Dermis microvascular lymphatic vessel endothelial cell (primary cell): Measurements from ENCODE around the gene NOL9. TPM values are rescaled to one million over a fixed set of nuclear protein-coding genes. Genes with fewer than 3 reads are reported as not detected.
A peak's percentile ranks its signal among the peaks of the same experiment; 100 is the strongest.
"Not testable (repeated sequence)": the region's sequence is repeated elsewhere in the genome, so short reads cannot be mapped to it uniquely, and the experiment has no call there.

Source experiments
- DNase-seq, 2 donors: peaks; one replicate each; pipeline versions ENCODE4 v3.0.0 to v3.0.0-alpha.2; 2010; ENCODE audit warnings: low read depth in 2 of 2
- total RNA-seq: library from RNA; depleted of rRNA; stranded (reverse); fragments of >200 nt; gene quantifications from 2 replicates; pipeline ENCODE4 v1.2.1, GENCODE V29; 2014

Gene NOL9
- total RNA-seq, 1 donor from 2014 or later = 17.7 TPM

DNA sequence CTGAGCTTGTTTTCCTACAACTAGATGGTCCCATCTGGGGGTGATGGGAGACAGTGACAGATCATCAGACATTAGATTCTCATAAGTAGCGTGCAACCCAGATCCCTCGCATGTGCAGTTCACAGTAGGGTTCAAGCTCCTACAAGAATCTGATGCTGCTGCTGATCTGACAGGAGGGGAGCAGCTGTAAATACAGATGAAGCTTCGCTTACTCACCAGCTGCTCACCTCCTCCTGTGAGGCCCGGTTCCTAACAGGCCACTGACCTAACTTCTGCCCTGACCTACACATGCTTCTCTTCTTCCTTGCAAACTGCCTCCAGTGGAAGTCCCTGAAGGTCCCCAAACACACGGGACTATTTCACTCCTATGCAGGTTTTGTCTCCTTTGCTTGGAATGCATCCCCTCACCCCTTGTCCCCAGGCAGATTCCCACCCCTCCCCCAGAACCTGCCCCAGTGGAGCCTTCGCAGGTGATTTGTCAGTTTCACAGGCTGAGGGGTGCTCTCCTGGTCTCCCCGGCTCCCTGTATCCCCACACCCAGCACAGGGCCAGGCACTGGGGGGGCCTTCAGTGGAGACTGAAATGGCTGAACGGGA, 19.8 kb upstream of the NOL9 start:
- DNase-seq = no peak

DNA sequence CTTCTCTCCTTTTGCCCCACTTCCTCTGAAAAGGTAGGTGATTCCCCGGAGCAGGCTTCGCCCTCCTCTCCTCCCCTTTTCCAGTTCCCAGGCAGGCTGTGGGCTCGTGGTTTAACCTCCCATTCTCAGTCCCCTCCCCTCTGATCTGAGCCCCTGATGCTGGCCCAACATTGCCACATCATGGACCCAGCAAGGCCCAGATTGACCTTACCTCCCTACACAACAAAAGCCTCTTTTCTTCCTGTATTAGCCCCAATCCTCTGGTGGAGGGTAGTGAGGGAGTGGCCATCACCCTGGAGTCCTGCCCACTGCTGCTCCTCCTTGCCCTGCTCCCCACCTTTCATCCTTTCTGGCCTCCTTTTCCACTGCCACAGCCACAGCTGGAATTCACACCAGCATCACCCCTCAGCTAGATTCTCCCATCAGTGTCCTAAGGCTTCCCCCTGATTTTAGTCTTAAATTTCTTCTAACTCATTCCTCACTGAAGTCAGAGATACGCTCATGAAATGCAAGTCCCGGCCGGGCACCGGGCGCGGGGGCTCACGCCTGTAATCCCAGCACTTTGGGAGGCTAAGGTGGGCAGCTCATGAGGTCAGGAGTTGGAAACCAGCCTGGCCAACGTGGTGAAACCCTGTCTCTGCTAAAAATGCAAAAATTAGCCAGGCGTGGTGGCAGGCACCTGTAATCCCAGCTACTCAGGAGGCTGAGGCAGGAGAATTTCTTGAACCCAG, 18.5 kb upstream of the NOL9 start:
- no peak for DNase-seq

DNA sequence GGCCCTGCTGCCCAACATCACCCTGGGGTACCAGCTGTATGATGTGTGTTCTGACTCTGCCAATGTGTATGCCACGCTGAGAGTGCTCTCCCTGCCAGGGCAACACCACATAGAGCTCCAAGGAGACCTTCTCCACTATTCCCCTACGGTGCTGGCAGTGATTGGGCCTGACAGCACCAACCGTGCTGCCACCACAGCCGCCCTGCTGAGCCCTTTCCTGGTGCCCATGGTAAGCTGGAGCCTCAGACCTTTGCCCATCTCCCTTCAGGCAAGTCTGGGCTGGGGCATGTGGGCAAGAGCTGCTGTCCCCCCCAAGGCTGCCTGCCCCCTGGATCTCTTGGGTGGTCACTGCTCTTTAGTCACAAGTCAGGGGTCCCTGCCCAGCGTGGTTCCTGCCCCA, 16.7 kb upstream of the NOL9 start:
- no peak for DNase-seq

DNA sequence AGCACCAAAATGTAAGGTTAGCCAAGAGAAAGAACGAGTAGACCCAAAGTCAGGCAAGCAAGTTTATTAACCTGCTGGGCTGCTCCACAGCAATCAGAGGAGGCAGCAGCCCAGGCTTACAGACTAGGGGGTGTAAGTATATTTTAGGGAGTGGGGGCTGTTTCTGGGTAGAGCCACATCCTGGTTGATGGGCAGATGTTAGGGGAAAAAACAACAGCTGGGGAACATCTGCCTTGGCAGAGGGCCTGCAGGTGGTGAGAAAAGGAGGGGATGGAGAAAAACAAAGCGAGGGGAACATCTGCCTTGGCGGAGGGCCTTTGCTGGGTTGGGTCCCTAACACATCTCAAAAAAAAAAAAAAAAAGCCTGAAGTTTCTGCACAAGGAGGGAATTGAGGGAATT, 15.8 kb upstream of the NOL9 start:
- DNase-seq = no peak

DNA sequence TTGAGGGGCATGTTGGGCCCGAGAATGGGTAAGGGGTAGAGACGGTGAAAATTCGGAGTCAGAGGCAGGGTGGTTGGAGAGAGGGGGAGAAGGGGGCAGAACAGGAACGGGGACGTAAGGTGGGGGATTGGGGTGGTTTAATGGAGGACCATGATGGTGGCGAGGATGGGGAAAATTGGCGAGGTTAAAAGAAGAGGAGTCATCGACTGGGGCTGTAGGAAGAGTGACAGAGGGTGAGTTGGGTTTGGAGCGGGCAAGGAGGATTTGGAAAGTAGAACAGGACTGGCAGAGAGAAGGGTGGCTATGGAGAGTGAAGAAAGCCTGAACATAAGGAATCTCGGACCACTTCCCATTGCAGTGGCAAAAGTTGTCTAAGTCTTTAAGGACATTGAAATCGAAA, 14.7 kb upstream of the NOL9 start:
- DNase-seq = no peak

DNA sequence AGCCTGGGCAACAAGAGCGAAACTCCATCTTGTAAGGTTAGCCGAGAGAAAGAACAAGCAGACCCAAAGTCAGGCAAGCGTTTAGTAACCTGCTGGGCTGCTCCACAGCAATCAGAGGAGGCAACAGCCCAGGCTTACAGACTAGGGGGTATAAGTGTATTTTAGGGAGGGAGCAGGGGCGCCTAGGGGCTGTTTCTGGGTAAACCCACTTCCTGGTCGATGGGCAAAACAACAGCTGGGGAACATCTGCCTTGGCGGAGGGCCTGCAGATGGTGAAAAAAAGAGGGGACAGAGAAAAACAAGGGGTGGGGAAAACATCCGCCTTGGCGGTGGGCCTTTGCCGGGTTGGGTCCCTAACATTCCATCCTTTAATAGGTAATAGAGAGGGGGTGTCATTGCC, 6.0 kb upstream of the NOL9 start:
- no peak for DNase-seq

DNA sequence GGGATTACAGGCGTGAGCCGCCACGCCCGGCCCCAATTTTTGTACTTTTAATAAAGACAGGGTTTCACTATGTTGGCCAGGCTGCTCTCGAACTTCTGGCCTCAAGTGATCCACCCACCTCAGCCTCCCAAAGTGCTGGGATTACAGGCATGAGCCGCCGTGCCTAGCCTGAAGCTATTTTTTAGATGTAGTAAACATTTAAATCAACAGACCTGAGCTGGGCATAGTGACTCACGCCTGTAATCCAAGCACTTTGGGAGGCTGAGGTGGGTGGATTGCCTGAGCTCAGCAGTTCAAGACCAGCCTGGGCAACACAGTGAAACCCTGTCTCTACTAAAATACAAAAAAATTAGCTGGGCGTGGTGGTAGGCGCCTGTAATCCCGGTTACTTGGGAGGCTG, 4.8 kb upstream of the NOL9 start:
- DNase-seq = not testable (repeated sequence)

DNA sequence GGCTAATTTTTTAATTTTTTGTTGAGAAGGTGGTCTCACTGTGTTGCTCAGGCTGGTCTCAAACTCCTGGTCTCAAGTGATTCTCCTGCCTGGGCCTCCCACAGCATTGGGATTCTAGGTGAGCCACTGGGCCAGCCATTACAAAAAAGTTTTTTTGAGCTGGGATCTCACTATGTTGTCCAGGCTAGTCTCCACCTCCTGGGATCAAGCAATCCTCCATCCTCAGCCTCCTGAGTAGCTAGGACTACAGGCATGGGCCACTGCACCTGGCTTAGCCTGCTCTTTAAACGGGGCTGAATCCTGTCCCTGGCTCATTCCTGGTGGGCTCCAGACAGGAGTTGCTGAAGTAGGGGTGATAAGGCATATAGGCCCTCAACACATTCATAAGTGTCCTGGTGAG, 3.3 kb upstream of the NOL9 start:
- no peak for DNase-seq

DNA sequence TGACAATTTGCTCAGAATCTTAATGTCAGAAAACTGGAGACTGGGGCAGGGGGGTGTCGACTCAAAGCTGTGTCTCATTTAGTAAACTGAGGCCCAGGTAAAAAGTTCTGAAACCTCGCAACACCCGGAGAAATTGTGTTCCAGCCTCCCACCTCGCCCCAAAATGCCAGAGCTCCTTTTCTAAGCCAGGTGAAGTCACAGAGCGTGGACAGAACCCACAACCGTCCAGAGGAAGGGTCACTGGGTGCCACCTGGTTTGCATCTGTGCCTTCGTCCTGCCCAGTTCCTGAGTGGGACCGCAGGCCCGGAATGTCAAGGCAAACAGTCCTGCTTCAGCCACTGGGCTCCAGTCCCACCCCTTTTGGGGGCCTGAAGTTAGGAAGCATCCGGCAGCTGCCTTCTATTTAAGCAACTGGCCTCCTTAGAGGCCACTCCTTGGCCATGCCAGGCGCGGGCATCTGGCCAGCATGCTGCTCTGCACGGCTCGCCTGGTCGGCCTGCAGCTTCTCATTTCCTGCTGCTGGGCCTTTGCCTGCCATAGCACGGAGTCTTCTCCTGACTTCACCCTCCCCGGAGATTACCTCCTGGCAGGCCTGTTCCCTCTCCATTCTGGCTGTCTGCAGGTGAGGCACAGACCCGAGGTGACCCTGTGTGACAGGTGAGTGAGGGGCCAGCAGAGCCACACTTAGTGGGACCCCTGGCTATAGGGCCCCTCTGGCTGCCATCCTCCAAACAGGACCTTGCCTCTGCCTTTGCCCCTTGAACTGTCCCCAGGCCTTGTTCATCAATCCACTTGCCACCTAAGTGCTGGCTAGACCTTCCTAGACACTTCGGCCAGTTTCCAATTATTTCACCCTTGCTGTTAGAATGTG, 830 bp upstream of the NOL9 start, which contains the start of gene TAS1R1:
Gene TAS1R1 (plus strand): TSS at position 401 of the 872 bp plus-strand sequence. CDS start 67 bp downstream, at position 468.
- DNase-seq = no peak

DNA sequence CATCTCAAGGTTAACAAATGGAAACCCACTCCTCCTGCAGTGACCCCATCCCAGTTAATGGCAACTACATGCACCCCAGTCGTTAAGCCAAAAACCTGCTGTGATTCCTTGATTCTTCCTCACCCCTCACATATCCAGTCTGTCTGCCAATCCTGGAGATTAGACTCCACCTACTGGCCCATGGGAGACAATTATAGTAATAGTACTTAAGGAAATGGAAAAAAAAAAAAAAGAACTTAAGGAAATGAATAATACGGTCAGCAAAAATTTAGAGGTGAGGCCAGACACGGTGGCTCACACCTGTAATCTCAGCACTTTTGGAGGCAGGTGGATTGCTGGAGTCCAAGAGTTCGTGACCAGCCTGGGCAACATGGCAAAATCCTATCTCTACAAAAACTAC, 7.0 kb downstream of the NOL9 start:
- peak in 1 of 2 donors; percentile 60 for DNase-seq

DNA sequence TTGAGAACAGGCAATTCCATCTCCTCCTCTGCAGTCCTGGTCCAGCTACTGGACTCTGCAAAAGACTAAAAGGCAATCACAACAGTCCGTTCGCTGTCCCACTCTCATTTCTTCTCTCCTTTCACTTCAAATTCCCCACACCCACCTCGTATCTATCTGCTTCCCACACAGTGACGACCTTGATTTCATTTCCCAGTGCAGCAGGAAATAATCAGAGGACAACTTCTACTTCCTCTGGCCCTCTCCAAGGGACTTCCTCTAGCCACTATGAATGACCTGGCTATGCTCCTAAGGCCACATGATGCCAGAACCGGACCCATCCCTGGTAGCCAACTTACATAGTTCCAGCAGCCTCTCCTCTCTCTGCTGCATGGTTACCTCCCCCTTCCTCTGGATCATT, 8.0 kb downstream of the NOL9 start:
- peak; percentile 12 to 68 for DNase-seq

DNA sequence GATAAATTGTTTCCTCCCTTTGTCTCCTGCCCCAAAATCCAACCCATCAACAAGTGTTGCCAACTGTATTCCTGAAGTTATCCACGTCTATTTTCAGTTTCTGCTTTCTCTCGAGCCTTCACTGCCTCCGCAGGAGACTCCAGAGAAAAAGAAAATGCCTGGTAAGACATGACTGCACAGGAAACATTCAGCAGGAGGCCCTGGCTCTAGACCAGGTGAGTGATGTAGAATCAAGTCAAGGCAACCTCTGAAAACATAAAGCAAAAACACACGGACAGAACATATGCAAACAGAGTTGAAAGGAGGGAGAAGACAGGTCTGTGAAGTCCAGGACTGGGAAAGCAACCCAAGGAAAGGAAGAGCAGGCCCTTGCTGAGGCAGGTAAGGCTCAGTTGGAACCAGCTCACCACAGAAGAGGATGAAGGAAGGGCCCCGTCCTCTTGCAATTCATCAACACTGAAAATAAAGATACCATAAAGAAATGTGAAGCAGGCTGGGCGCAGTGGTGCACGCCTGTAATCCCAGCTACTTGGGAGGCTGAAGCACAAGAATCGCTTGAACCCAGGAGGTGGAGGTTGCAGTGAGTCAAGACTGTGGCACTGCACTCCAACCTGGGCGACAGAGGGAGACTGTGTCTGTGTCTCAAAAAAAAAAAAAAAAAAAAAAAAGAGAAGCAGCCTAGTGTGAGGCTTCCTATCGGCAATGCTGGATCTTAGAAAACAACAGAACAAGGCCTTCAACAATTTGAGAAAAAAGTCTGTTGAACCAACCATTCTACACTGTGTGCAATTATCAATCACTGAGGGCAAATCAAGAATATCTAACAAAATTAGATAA, 8.8 kb downstream of the NOL9 start:
- DNase-seq = peak in 1 of 2 donors; percentile 45

DNA sequence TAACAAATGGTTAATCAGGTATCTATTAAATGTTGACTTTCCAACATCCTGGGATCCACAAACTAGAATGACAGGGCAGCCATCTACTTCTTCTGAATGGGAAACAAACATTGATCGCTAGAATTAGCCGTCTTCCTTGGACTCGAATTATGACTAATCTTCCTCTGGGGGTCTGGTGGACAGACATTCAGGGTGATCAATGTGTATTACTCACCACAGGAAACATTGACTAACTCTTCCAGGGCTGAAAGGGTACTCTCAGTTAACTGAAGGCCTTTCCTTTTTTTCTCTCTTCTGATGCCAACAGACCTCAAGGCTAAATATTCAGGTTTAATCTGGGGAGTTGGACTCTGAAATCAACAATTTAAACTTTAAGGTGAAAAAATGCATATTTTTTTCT, 9.5 kb downstream of the NOL9 start:
- DNase-seq = peak; percentile 35 to 87

DNA sequence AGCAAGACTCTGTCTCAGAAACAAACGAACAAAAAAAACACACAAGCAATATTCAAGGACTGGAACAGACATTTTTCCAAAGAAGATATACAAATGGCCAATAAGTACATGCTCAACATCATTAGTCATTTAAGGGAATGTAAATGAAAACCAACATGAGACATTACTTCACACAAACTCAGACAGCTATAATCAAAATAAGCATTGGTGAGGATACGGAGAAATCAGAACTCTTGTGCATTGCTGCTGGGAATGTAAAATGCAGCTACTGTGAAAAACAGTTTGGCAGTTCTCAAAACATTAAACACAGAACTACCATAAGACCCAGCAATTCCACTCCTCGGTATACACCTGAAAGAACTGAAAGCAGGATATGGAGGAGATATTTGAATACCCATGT, 15.4 kb downstream of the NOL9 start:
- DNase-seq = no peak

DNA sequence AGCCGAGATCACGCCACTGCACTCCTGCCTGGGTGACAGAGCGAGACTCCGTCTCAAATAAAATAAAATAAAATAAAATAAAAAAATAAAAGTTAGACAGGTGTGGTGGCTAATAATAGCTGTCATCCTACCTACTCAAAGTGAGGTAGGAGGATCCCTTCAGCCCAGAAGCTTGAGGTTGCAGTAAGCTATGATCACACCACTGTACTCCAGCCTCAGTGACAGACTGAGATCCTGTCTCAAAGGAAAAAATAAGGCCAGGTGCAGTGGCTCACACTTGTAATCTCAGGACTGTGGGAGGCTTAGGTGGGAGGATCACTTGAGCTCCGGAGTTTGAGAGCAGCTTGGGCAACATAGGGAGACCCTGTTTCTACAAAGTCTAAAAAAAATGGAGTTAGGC, 18.0 kb downstream of the NOL9 start:
- DNase-seq = no peak

DNA sequence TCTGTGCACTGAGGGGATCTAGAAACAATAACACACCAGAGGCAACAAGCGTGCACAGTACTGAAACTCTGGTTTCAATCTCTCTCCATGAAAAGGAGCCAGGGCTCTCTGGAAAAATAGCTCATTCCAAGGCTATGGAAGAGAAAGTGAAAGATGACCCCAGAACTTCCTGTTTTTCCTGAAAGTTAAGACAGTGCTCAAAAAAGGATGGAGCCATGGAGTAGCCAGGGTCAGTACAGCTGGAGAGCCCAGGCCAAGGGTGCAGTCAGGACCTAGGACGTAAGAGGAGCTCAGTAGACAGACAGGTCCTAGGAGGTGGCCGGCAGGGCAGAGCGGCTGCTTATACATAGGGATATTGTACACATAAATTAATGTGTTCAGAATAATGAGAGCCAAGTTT, 19.1 kb downstream of the NOL9 start:
- DNase-seq = no peak

DNA sequence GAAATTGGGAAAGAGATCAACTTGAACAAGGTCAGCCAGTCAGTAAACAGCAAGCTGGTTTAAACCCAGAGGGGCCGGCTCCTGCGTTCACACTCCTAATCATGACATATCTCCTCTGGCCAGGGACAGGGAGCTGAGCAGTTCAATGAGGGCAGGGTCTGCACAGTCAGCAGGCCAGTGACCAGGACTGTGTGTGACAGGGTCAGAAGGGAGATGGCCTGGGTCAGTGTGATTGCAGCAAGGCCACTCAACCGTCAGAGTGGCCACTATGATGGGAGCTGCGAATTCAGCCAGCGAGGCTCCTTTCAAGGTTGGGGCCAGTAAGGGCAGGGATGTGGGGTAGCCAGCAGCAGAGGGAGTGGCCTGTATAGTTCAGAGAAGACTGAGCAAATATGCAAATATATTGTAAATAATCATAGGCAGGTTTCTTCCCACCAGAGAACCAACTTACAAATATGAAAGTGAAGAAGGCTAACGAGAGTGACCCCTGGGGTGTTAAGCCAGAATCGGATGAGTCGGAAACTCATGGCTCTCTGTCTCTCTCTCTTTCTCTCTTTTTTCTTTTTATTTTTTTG, 20.0 kb downstream of the NOL9 start:
- DNase-seq = no peak

DNA sequence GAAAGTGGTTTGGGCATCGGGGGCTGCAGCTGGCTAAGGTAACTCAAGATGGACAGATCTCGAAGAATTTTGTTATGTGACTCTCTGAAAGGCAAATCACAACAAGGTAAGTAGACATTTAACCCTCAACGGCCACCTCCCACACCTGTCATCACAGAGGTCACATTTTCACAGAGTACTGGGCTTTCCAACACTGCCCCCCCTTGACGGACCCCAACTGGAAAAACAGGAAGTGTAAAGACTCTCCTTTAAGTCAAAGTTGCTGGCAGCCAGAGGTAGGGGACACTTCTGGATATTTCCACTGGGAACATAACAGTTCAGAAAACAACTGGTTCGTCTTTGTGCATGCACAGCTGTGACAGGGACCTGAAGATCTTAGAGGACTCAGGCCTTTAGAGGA, 22.3 kb downstream of the NOL9 start:
- no peak for DNase-seq

DNA sequence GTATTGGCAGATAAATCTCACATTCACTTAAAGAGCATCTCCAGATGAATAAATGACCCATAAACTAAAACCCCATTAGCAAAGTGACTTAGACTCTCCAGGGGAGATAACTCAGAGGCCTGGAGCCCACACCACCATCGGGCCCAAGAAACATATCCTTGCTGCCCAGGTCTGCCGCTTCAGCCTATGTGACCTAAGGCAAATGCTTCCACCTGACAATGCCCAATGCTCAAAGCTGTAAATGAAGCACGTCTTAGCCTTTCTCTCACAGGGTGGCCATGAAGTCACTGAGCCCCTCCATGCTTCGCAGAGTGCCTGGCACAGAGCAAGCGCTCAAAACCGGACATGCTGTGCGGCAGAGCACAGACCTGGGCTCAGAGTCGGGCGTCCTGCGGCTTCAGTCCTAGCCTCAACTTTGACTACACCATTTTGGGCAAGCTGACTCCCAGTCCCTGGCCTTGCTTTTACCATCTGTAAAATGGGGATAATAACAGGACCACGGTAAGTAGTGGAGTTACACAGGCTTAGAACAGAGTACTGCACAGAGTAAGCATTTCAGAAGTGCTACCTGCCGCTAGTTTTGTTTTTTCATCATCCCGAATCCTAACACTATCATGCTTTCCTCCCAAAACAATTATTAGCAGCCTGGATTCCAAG, 23.7 kb downstream of the NOL9 start:
- DNase-seq = no peak

DNA sequence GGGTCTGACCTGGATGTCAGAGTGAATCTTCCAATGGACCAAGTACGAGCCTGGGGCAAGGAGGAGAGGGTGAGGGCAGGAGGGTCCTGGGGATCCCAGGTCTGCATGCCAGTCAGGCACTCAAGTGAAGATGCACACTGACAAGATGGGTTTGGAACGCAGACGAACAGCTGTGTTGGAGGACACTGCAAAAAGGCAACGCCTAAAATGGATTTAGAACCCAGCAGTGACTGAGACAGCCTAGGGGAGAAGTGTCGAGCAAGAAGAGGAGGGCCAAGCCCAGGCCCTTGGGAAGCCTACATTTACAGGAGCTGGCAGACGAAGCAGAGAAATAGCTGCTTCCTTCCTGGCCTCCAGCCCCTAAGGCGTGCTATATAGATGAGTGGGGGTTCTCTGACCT, 25.8 kb downstream of the NOL9 start:
- DNase-seq = no peak

DNA sequence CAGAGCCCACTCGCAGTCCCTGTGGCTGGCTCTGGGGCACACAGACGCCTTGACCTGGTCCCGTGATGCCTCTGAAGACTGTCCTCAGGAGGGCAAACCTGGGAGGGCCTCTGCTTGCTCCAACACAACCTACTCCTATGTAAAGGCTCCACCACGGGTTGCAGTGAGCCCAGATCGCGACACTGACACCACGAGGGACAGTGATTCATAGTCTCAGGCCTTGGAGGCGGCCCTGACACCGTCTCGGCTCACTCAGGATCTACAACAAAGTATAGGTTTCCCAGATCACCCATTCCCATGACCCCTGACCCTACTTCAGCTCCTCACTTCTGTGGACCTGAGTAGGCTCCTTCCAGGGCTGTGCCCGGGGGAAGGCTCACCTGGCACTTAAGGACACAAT, 28.0 kb downstream of the NOL9 start:
- no peak for DNase-seq
